Measurements from ENCODE around the gene GREB1L.

- TF ChIP-seq CTCF (IDR thresholded peaks at IDR 0.05; ENCODE audit: poor library complexity) (no peak), EZH2 (IDR thresholded peaks at IDR 0.05; ENCODE audit: borderline replicate concordance) (no peak)
Observed at GRCh38 chr18:21499997-21500396, 258.0 kb downstream of the GREB1L start.
